Gastroesophageal sphincter (tissue), 4 donors: ENCODE measurements around the gene CCR8. TPM values are rescaled to one million over a fixed set of nuclear protein-coding genes. Genes with fewer than 3 reads are reported as not detected.
"Not testable (repeated sequence)": the region's sequence is repeated elsewhere in the genome, so short reads cannot be mapped to it uniquely, and the experiment has no call there.

Experiments used
- ATAC-seq: fragments of 150-250 bp; one replicate; pipeline ENCODE4 v1.9.1; 2016; ENCODE audit warnings: mild to moderate bottlenecking, moderate library complexity
- H3K27ac ChIP-seq, 4 donors: fragments of 200-600 bp; sonication (generic) in 3 of 4; 1 replicate in 3 of 4; 2 replicates in 1 of 4; pipeline ENCODE4 v1.5.1; 2016 to 2019
- H3K27me3 ChIP-seq: fragments of 200-600 bp; sonication (generic); one replicate; pipeline ENCODE4 v1.5.1; 2019
- H3K36me3 ChIP-seq, 2 donors: fragments of 200-600 bp; sonication (generic); one replicate each; pipeline ENCODE4 v1.5.1; 2019; ENCODE audit warnings: control low read depth in 1 of 2
- H3K4me1 ChIP-seq, 3 donors: fragments of 200-600 bp; sonication (generic); 1 replicate in 2 of 3; 2 replicates in 1 of 3; pipeline ENCODE4 v1.5.1; 2016 to 2019; ENCODE audit warnings: control low read depth in 2 of 3
- H3K4me3 ChIP-seq, 2 donors: fragments of 200-600 bp; sonication (generic); one replicate each; pipeline ENCODE4 v1.5.1; 2019; ENCODE audit warnings: mild to moderate bottlenecking in 1 of 2, moderate library complexity in 1 of 2
- H3K9me3 ChIP-seq, 3 donors: fragments of 200-600 bp; sonication (generic); one replicate each; pipeline ENCODE4 v1.5.1; 2017 to 2019; ENCODE audit warnings: control low read depth in 2 of 3
- EP300 ChIP-seq: sonication (generic); formaldehyde crosslinking; IDR thresholded peaks from one replicate; pipeline ENCODE4 v1.6.1; 2017; ENCODE audit warnings: antibody characterized with exemption, mild to moderate bottlenecking
- POLR2A ChIP-seq, 2 donors: fragments of 450-650 bp; IDR thresholded peaks; one replicate each; pipeline ENCODE4 v1.6.1; 2017; ENCODE audit warnings: antibody characterized with exemption in 2 of 2, mild to moderate bottlenecking in 2 of 2, moderate library complexity in 1 of 2
- POLR2AphosphoS5 ChIP-seq: sonication (generic); formaldehyde crosslinking; IDR thresholded peaks from one replicate; pipeline ENCODE4 v1.6.1; 2017; ENCODE audit warnings: antibody characterized with exemption
- WGBS, 2 donors: methylation state at CpG; one replicate each; pipeline ENCODE4 v1.1.5; 2018; ENCODE audit warnings: low coverage in 1 of 2; 5-methylcytosine and 5-hydroxymethylcytosine counted together
- total RNA-seq, 4 donors: library from RNA; depleted of rRNA; stranded (reverse); fragments of >200 nt; gene quantifications; one replicate each; pipeline ENCODE4 v1.1.0, GENCODE V29; 2016
- TF ChIP-seq, protein P1 (sequence below), 4 experiments: fragments of 200-600 bp in 2 of 4; fragments of 450-650 bp in 2 of 4; sonication (generic) in 1 of 4; IDR thresholded peaks; one replicate each; pipeline ENCODE4 v1.5.1; 2017 to 2019; ENCODE audit warnings: antibody characterized with exemption in 4 of 4, mild to moderate bottlenecking in 2 of 4, moderate library complexity in 2 of 4

CCR8 gene
- total RNA-seq, 4 donors from 2014 or later = not detected

DNA sequence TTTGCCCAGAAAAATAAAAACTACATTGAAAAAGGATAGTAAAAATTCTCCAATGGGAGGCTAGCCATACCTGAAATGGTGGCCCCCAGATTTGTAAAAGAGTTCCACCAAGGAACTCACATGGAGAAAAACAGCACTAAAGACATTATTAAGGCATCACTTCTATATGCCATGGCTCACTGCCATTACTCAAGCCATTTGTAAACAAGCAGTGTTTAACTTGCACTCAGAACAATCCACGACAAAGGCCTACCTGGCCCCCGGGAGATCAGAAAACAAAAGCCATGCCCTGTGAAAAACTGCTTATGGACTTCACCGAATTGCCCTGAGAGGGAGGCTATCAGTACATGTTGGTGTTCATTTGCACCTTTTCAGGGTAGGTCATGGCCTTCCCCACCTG, 19.6 kb downstream of the CCR8 start:
- ATAC-seq = no peak
- no peaks in the 10 kb centered on the region for H3K9me3 ChIP-seq
- H3K4me3 ChIP-seq = no peak overlapping the region

DNA sequence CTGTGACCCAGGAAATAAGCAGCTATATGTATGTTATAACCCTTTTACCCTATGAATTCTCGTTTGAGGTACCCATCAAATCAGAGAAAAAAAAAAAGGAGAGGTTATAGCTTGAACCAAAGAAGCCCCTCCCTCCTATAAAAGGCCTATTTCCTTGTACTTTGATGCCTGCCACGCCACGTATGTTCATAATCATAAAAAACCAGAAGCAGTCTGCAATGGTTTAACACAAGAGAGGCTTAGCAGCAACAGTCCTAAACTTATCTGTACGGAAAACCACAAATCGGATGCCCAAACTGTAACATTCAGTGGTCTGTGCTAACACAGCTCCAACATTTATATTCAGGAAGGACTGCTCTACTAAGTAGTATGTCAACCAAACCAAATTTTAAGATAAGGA, 21.2 kb downstream of the CCR8 start:
- H3K4me1 ChIP-seq = no peaks in the 10 kb centered on the region
- 42 to 69% methylated on average over 3 to 5 of the region's 5 CpGs for WGBS, 2 donors

More for the DNA sequence above, 19.6 kb downstream of the CCR8 start:
- no peaks in the 10 kb centered on the region for H3K27me3 ChIP-seq
- H3K4me1 ChIP-seq = no peaks in the 10 kb centered on the region
- no peaks in the 10 kb centered on the region for H3K36me3 ChIP-seq
- 0 to 45% methylated on average over 1 to 3 of the region's 3 CpGs for WGBS, 2 donors
- TF ChIP-seq POLR2AphosphoS5 (no peak), POLR2A (IDR thresholded peaks at IDR 0.05) (no peak), EP300 (no peak)
- TF ChIP-seq, protein P1, sequence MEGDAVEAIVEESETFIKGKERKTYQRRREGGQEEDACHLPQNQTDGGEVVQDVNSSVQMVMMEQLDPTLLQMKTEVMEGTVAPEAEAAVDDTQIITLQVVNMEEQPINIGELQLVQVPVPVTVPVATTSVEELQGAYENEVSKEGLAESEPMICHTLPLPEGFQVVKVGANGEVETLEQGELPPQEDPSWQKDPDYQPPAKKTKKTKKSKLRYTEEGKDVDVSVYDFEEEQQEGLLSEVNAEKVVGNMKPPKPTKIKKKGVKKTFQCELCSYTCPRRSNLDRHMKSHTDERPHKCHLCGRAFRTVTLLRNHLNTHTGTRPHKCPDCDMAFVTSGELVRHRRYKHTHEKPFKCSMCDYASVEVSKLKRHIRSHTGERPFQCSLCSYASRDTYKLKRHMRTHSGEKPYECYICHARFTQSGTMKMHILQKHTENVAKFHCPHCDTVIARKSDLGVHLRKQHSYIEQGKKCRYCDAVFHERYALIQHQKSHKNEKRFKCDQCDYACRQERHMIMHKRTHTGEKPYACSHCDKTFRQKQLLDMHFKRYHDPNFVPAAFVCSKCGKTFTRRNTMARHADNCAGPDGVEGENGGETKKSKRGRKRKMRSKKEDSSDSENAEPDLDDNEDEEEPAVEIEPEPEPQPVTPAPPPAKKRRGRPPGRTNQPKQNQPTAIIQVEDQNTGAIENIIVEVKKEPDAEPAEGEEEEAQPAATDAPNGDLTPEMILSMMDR (IDR thresholded peaks at IDR 0.05) = no peak
- H3K27ac ChIP-seq = no peak overlapping the region

DNA sequence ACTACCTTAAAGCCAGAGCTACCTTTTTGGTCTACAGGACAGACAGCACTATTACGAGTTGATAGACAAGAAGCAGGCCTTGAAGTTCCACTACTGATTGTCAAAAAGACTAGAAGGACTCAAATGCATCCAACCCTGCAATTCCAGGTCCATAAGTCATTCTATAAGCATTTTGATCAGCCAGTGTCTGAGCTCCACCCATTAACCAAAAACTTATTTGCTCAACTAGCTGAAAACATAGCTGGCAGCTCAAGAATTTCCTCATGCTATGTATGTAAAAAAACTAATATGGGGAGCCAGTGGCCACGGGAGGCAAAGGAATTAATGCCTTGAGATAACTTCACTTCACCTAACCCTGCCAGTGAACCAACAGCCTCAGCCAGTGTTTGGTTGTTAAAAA, 21.6 kb downstream of the CCR8 start:
- H3K9me3 ChIP-seq, H3K27me3 ChIP-seq, H3K36me3 ChIP-seq, H3K27ac ChIP-seq, H3K4me3 ChIP-seq, H3K4me1 ChIP-seq, ATAC-seq: not testable (repeated sequence)
- 47 to 53% methylated on average over 2 of the region's 2 CpGs for WGBS, 2 donors

More for the DNA sequence above, 21.2 kb downstream of the CCR8 start:
- H3K27ac ChIP-seq = no peak overlapping the region
- TF ChIP-seq EP300 (no peak), POLR2AphosphoS5 (no peak), POLR2A (IDR thresholded peaks at IDR 0.05) (no peak)
- TF ChIP-seq, protein P1 (IDR thresholded peaks at IDR 0.05) = no peak
- H3K36me3 ChIP-seq = no peaks in the 10 kb centered on the region
- H3K27me3 ChIP-seq = no peaks in the 10 kb centered on the region
- H3K9me3 ChIP-seq = no peaks in the 10 kb centered on the region
- no peak overlapping the region for H3K4me3 ChIP-seq
- ATAC-seq = no peak

DNA sequence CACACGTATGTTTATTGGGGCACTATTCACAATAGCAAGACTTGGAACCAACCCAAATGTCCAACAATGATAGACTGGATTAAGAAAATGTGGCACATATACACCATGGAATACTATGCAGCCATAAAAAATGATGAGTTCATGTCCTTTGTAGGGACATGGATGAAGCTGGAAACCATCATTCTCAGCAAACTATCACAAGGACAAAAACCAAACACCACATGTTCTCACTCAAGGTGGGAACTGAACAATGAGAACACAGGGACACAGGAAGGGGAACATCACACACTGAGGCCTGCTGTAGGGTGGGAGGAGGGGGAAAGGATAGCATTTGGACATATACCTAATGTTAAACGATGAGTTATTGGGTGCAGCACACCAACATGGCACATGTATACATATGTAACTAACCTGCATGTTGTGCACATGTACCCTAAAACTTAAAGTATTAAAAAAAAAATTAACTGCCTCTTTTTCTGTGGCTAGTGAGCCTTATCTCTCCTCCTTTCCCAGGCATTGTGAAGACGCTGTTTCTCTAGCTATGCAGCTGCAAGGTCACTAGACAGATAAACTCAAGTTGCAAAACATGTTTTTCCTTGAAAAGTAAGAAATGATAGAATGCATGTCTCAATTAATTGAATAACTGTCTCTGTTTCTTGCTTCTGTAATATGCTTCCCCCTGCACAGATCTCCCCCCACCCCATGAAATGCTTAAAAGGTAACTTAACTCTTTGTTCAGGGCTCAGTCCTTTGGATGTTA, 23.8 kb downstream of the CCR8 start:
- not testable (repeated sequence) for H3K9me3 ChIP-seq, H3K36me3 ChIP-seq, ATAC-seq, H3K27ac ChIP-seq, H3K4me1 ChIP-seq, H3K4me3 ChIP-seq, H3K27me3 ChIP-seq
- WGBS, 2 donors = 42 to 81% methylated on average over 2 of the region's 3 CpGs

DNA sequence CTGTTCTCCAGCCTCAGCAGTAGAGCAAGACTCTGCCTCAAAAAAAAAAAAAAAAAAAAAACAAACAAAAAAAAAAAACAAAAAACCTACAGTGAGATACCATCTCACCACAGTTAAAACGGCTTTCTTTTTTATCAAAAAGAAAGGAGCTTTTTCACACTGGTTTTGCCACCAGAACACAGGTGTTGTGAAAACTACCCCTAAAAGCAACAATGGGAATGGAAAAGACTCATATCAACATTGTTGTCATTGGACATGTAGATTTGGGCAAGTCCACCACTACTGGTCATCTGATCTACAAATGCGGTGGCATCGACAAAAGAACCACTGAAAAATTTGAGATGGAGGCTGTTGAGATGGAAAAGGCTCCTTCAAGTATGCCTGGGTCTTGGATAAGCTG, 28.8 kb downstream of the CCR8 start:
- 90 to 100% methylated on average over 2 to 3 of the region's 3 CpGs for WGBS, 2 donors
- Histone ChIP-seq H3K4me3 (no peak overlapping the region), H3K27me3 (no peaks in the 10 kb centered on the region), H3K36me3 (no peaks in the 10 kb centered on the region), H3K4me1 (no peaks in the 10 kb centered on the region), H3K9me3 (peaks cover 0 to 4% (median 0%) of the 10 kb centered on the region in 3 donors), H3K27ac (no peak overlapping the region)
- no peak for TF ChIP-seq POLR2A (IDR thresholded peaks at IDR 0.05)
- no peak for TF ChIP-seq POLR2AphosphoS5
- ATAC-seq = no peak

DNA sequence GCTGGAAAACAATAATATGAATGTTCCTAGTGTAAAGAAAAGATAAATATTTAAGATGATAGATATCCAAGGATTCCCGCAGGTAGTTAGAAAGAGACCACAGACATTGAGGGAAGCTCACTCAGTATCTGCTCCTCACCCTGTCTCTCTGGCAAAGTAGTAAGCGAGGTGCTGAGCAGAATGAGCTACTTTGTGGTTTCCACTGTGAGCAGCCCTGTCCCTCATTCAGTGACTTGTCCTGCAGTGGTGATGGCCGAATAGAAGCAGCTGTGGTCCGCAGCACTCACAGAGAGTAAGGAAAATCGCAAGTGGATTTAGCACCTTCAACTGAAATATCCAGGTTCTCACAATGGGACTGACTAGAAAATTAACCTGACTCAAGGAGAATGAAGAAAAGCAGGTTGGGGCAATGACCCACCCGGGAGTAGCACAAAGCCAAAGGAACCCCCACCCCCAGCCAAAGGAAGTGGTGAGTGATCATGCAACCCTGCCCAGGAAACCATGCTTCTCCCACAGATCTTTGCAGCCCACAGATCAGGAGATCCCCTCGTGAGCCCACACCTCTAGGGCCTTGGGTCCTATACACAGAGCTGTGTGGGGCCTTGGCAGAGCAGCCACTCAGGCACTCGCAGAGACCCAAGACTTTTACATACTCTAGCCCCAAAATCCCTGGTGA, 31.9 kb downstream of the CCR8 start:
- WGBS, 2 donors = 76 to 84% methylated on average over 5 of the region's 8 CpGs
- Histone ChIP-seq H3K27me3 (no peaks in the 10 kb centered on the region), H3K27ac (no peak overlapping the region), H3K4me3 (no peak overlapping the region), H3K4me1 (no peaks in the 10 kb centered on the region), H3K9me3 (peaks cover 0 to 6% (median 0%) of the 10 kb centered on the region in 3 donors), H3K36me3 (no peaks in the 10 kb centered on the region)
- ATAC-seq = no peak
- TF ChIP-seq, protein P1 (IDR thresholded peaks at IDR 0.05) = no peak
- TF ChIP-seq EP300 = no peak
- TF ChIP-seq POLR2AphosphoS5 = no peak
- no peak for TF ChIP-seq POLR2A (IDR thresholded peaks at IDR 0.05)
